ENCODE measurements around the gene NUDT19. TPM values are rescaled to one million over a fixed set of nuclear protein-coding genes. Genes with fewer than 3 reads are reported as not detected.

The NUDT19 gene
- total and polyA plus RNA-seq, 2 donors (not counting 3 experiments of a cell fraction or from before 2014, with no cell fraction given) = 6.6 to 14.0 TPM

DNA sequence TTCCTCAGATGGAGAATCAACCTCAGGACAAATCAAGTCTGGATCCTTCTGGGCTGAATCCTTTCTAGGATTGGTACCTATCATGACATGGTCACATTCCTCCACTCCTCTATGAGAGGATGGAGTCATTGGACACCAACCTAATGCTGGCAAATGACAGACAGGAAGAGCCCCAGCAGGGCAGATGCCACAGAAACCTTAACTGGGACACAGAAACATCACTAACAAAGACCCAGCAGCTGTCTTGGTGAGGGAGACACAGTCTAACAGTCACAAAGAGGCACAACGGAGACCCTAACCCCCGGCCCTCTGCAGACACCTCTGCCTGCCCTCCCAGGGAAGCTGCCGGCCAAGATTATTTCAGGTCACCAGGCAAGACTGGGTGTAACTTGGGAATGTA lies 18.8 kb upstream of the NUDT19 start:
- no peak for TF ChIP-seq JUN (IDR thresholded peaks at IDR 0.05; ENCODE audit: borderline replicate concordance, insufficient read depth, insufficient read length, low read depth)
- TF ChIP-seq, protein P1, sequence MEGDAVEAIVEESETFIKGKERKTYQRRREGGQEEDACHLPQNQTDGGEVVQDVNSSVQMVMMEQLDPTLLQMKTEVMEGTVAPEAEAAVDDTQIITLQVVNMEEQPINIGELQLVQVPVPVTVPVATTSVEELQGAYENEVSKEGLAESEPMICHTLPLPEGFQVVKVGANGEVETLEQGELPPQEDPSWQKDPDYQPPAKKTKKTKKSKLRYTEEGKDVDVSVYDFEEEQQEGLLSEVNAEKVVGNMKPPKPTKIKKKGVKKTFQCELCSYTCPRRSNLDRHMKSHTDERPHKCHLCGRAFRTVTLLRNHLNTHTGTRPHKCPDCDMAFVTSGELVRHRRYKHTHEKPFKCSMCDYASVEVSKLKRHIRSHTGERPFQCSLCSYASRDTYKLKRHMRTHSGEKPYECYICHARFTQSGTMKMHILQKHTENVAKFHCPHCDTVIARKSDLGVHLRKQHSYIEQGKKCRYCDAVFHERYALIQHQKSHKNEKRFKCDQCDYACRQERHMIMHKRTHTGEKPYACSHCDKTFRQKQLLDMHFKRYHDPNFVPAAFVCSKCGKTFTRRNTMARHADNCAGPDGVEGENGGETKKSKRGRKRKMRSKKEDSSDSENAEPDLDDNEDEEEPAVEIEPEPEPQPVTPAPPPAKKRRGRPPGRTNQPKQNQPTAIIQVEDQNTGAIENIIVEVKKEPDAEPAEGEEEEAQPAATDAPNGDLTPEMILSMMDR (IDR thresholded peaks at IDR 0.05; ENCODE audit: extremely low read depth in 1 of 2, insufficient read depth in 1 of 2, low read depth in 1 of 2, low read length in 2 of 2) = no peak
- TF ChIP-seq MYC (IDR thresholded peaks at IDR 0.05; ENCODE audit: low read depth, low read length) = no peak
- no peak for TF ChIP-seq GATA2 (IDR thresholded peaks at IDR 0.05; ENCODE audit: insufficient read depth, insufficient read length, low read depth, low read length)
- no peak for TF ChIP-seq POLR2A (IDR thresholded peaks at IDR 0.05; ENCODE audit: low read depth, low read length)
- TF ChIP-seq FOS (IDR thresholded peaks at IDR 0.05; ENCODE audit: borderline replicate concordance, insufficient read depth, low read length) = no peak
- TF ChIP-seq EZH2 (IDR thresholded peaks at IDR 0.05; ENCODE audit: borderline replicate concordance, low read depth, low read length, severe bottlenecking) = no peak
- dilution Hi-C loops (cut with MboI; ENCODE audit: extremely low pct_ligation_motif_present, low sequenced_read_pairs) = no loop called here
- no peak overlapping the region for H3K27ac ChIP-seq (ENCODE audit: insufficient read depth, low read depth, low read length)
- H3K4me1 ChIP-seq (ENCODE audit: control insufficient read depth, extremely low read depth, insufficient read depth, low read length) = peaks cover 9% of the 10 kb centered on the region
- H4K20me1 ChIP-seq (replicated peaks; ENCODE audit: control insufficient read depth, extremely low read depth, insufficient read depth, low read length) = peaks cover 3% of the 10 kb centered on the region
- H3K9ac ChIP-seq (replicated peaks; ENCODE audit: extremely low read depth, insufficient read depth, low read length) = no peak overlapping the region
- POLR2A ChIA-PET = no interaction called here
- CTCF ChIA-PET = interaction anchor here (1.3 kb wide), 1 partner anchor 10 kb away, joined by 3 read pairs; no protein-coding TSS in a partner anchor
- no peaks in the 10 kb centered on the region for H3K9me3 ChIP-seq (replicated peaks; ENCODE audit: control insufficient read depth, insufficient read depth, low read length)
- no TSS peak for BruUV-seq (replicated peaks)
- peaks cover 57% of the 10 kb centered on the region for H3K79me2 ChIP-seq (ENCODE audit: control insufficient read depth, insufficient read depth, low read length)
- no peaks in the 10 kb centered on the region for H3K9me1 ChIP-seq (replicated peaks; ENCODE audit: control insufficient read depth, extremely low read depth, insufficient read depth, low read length)
- H3K27me3 ChIP-seq (ENCODE audit: control insufficient read depth in 2 of 2, insufficient read depth in 2 of 2, low read length in 2 of 2) = peaks cover 14 to 20% of the 10 kb centered on the region in 2 experiments
- no peak overlapping the region for H3K4me2 ChIP-seq (ENCODE audit: insufficient read depth, low read length)
- intact Hi-C loops (cut with micrococcal nuclease) = no loop called here
- no peaks in the 10 kb centered on the region for H3K36me3 ChIP-seq (ENCODE audit: control insufficient read depth in 2 of 2, extremely low read depth in 1 of 2, insufficient read depth in 2 of 2, low read length in 2 of 2)
- FAIRE-seq = no peak
- DNase-seq (ENCODE audit: low read depth, low spot score) = no peak
- H2AFZ ChIP-seq (ENCODE audit: low read depth, low read length) = no peak overlapping the region
- no peak overlapping the region for H3K4me3 ChIP-seq (replicated peaks in 1 of 3; ENCODE audit: insufficient read depth in 1 of 3, low read depth in 1 of 3, low read length in 3 of 3)
